ENCODE results near the gene NCOR1. TPM values are rescaled to one million over a fixed set of nuclear protein-coding genes. Genes with fewer than 3 reads are reported as not detected.
"Not testable (repeated sequence)": the region's sequence is repeated elsewhere in the genome, so short reads cannot be mapped to it uniquely, and the experiment has no call there.

The NCOR1 gene
- total and polyA plus RNA-seq, 2 of the 8 experiments (the other 6 are each of a cell fraction or from before 2014, with no cell fraction given) = 65.4 to 142 TPM

DNA sequence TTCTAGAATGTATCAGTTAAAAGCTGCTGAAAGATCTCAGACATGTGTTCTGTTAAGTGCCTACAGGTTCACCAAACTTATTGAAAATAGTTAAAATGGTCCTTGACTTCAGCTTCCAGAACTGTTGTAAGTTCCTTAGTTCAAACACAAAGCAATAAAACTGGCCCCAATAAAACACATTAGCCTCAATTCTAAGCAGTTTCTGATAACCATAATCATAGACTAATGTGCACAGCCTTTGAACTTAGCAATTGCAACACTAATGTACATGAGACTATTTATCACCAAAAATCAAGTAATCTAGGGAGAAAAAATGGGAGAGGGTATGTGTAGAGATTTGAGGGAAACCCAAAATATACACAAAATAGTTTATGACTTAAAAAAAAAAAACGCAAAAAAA lies 17.1 kb upstream of the NCOR1 start (continued):
- TF ChIP-seq RXRA (IDR thresholded peaks at IDR 0.05; ENCODE audit: insufficient read depth, low read depth, low read length) (no peak), CHD2 (IDR thresholded peaks at IDR 0.05; ENCODE audit: low read length) (no peak), TEAD4 (IDR thresholded peaks at IDR 0.05; ENCODE audit: low read depth, low read length) (no peak)

GRCh38 chr17:16229912-16230561 lies 14.7 kb upstream of the NCOR1 start:
- H3K23ac ChIP-seq (ENCODE audit: insufficient read length); H2AFZ ChIP-seq (ENCODE audit: low read length); FAIRE-seq; H2BK15ac ChIP-seq (ENCODE audit: low read length); DNase-seq (ENCODE audit: low read depth in 1 of 2, low spot score in 2 of 2); H2BK20ac ChIP-seq (ENCODE audit: low read length); H4K91ac ChIP-seq (replicated peaks; ENCODE audit: insufficient read length, low read length); H2BK120ac ChIP-seq (replicated peaks; ENCODE audit: low read depth, low read length); H4K5ac ChIP-seq (ENCODE audit: insufficient read length, low read depth, low read length); H4K8ac ChIP-seq (ENCODE audit: extremely low read depth, insufficient read depth, low read length); H3K56ac ChIP-seq (replicated peaks; ENCODE audit: insufficient read length, low read depth, low read length); H3K18ac ChIP-seq (ENCODE audit: extremely low read depth, low read length); H3K4me1 ChIP-seq (replicated peaks in 1 of 4; ENCODE audit: control insufficient read depth in 3 of 4, insufficient read depth in 4 of 4, low read length in 3 of 4); H2BK5ac ChIP-seq (ENCODE audit: low read depth, low read length); H3K4ac ChIP-seq (replicated peaks; ENCODE audit: insufficient read length, low read depth, low read length); H3K36me3 ChIP-seq (ENCODE audit: control insufficient read depth in 2 of 4, insufficient read depth in 4 of 4, low read length in 3 of 4); H3K27me3 ChIP-seq (replicated peaks in 1 of 4; ENCODE audit: control insufficient read depth in 3 of 4, extremely low read depth in 1 of 4, insufficient read depth in 3 of 4, low read length in 3 of 4); H3K4me3 ChIP-seq (ENCODE audit: extremely low read depth in 1 of 4, insufficient read depth in 2 of 4, low read depth in 3 of 4, low read length in 4 of 4); H3K14ac ChIP-seq (ENCODE audit: insufficient read length); H4K20me1 ChIP-seq (replicated peaks in 1 of 2; ENCODE audit: control insufficient read depth in 1 of 2, insufficient read depth in 2 of 2, low read length in 2 of 2); H2BK12ac ChIP-seq (ENCODE audit: low read depth, low read length); H3K9ac ChIP-seq (replicated peaks in 1 of 4; ENCODE audit: extremely low read depth in 1 of 4, low read depth in 3 of 4, low read length in 3 of 4); H3K79me1 ChIP-seq (ENCODE audit: low read depth, low read length); H3K9me3 ChIP-seq (ENCODE audit: insufficient read depth in 2 of 2, low read depth in 1 of 2, low read length in 1 of 2); H2AK5ac ChIP-seq (ENCODE audit: low read depth, low read length); H3K27ac ChIP-seq (ENCODE audit: low read depth, low read length); H3K4me2 ChIP-seq (ENCODE audit: insufficient read depth in 1 of 2, low read depth in 2 of 2, low read length in 2 of 2); H3K23me2 ChIP-seq (ENCODE audit: low read depth, low read length): not testable (repeated sequence)
- 91% methylated on average over 8 of the region's 8 CpGs; no CpG with 5 or more reads in 1 of the 2 experiments for WGBS, 2 experiments (ENCODE audit: extremely low coverage in 1 of 2, insufficient coverage in 1 of 2, insufficient read length in 1 of 2, insufficient replicate concordance in 2 of 2, low coverage in 1 of 2, low lambda C conversion rate in 2 of 2, missing lambda C conversion rate in 1 of 2)
- H3K79me2 ChIP-seq (ENCODE audit: control insufficient read depth in 1 of 2, insufficient read depth in 2 of 2, low read length in 2 of 2) = peaks cover 0 to 16% of the 10 kb centered on the region in 2 experiments; a peak in 2 of 4 replicates
- ChIA-PET POLR2A (ENCODE audit: partially characterized antibody) (interaction anchor here (0.9 to 2.3 kb wide), 2 partner anchors 13 to 14 kb away, joined by 3 to 8 read pairs; partner anchors contain the start of genes NCOR1 and PIGL), CTCF (ENCODE audit: partially characterized antibody) (interaction anchor here (1.6 to 2.2 kb wide), 2 partner anchors 13 to 56 kb away, joined by 6 read pairs; partner anchors contain the start of gene PIGL)
